Measurements from ENCODE around the gene CACNA1H. TPM values are rescaled to one million over a fixed set of nuclear protein-coding genes. Genes with fewer than 3 reads are reported as not detected.

Gene CACNA1H
- polyA plus RNA-seq, 1 experiment = 0.37 TPM

DNA sequence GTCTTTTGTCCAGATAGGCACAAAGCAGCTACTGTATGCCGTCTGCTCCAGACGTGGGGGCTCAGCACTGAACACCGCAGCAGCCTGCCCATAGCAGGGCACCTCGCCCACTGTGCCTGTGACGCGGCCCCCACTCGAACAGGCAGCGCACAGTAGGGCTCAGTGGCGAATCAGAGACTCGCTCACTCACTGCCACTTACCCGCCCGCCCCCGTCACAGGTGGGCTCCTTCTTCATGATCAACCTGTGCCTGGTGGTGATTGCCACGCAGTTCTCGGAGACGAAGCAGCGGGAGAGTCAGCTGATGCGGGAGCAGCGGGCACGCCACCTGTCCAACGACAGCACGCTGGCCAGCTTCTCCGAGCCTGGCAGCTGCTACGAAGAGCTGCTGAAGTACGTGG lies 48.5 kb downstream of the CACNA1H start:
- POLR2A ChIA-PET = no interaction called here
- Histone ChIP-seq H3K27me3 (ENCODE audit: control insufficient read depth, insufficient read depth, low read length) (no peaks in the 10 kb centered on the region), H3K36me3 (ENCODE audit: control insufficient read depth, insufficient read depth, low read length) (no peaks in the 10 kb centered on the region), H3K4me3 (ENCODE audit: low read depth, low read length) (no peak overlapping the region)
- no peak for DNase-seq (ENCODE audit: low read depth)
- CTCF ChIA-PET = no interaction called here
- TF ChIP-seq, protein P1, sequence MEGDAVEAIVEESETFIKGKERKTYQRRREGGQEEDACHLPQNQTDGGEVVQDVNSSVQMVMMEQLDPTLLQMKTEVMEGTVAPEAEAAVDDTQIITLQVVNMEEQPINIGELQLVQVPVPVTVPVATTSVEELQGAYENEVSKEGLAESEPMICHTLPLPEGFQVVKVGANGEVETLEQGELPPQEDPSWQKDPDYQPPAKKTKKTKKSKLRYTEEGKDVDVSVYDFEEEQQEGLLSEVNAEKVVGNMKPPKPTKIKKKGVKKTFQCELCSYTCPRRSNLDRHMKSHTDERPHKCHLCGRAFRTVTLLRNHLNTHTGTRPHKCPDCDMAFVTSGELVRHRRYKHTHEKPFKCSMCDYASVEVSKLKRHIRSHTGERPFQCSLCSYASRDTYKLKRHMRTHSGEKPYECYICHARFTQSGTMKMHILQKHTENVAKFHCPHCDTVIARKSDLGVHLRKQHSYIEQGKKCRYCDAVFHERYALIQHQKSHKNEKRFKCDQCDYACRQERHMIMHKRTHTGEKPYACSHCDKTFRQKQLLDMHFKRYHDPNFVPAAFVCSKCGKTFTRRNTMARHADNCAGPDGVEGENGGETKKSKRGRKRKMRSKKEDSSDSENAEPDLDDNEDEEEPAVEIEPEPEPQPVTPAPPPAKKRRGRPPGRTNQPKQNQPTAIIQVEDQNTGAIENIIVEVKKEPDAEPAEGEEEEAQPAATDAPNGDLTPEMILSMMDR (IDR thresholded peaks at IDR 0.05; ENCODE audit: insufficient read depth, low read depth, low read length) = no peak

DNA sequence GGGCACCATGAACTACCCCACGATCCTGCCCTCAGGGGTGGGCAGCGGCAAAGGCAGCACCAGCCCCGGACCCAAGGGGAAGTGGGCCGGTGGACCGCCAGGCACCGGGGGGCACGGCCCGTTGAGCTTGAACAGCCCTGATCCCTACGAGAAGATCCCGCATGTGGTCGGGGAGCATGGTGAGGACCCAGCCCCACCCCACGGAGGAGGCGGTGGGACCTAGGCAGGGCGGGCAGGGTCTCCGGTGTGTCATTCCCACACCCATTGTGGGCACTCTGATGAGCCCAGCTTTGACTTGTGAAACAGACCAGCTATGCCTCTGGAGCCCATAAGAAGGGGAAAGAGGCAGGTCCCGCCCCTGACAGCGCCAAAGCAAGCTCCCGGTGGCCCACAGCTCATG lies 49.4 kb downstream of the CACNA1H start:
- ChIA-PET POLR2A (no interaction called here), CTCF (no interaction called here)
- no peaks in the 10 kb centered on the region for H3K27me3 ChIP-seq (ENCODE audit: control insufficient read depth, insufficient read depth, low read length)
- no peak overlapping the region for H3K4me3 ChIP-seq (ENCODE audit: low read depth, low read length)
- TF ChIP-seq, protein P1 (IDR thresholded peaks at IDR 0.05; ENCODE audit: insufficient read depth, low read depth, low read length) = no peak
- no peaks in the 10 kb centered on the region for H3K36me3 ChIP-seq (ENCODE audit: control insufficient read depth, insufficient read depth, low read length)
- no peak for DNase-seq (ENCODE audit: low read depth)

DNA sequence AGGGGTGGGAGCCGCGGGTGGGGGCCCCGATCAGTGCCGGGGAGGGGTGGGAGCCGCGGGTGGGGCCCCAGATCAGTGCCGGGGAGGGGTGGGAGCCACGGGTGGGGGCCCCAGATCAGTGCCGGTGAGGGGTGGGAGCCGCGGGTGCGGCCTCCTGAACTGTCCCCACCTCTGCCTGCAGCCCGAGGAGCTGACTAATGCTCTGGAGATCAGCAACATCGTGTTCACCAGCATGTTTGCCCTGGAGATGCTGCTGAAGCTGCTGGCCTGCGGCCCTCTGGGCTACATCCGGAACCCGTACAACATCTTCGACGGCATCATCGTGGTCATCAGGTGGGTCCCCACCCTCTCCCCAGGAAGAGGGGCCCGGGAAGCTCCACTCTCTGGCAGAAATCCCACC lies 52.0 kb downstream of the CACNA1H start:
- no peak for DNase-seq (ENCODE audit: low read depth)
- Histone ChIP-seq H3K27me3 (ENCODE audit: control insufficient read depth, insufficient read depth, low read length) (no peaks in the 10 kb centered on the region), H3K36me3 (ENCODE audit: control insufficient read depth, insufficient read depth, low read length) (no peaks in the 10 kb centered on the region), H3K4me3 (ENCODE audit: low read depth, low read length) (no peak overlapping the region)
- POLR2A ChIA-PET = no interaction called here
- CTCF ChIA-PET = interaction anchor here (0.9 kb wide), 1 partner anchor 9 kb away, joined by 3 read pairs; no protein-coding TSS in a partner anchor
- TF ChIP-seq, protein P1 (IDR thresholded peaks at IDR 0.05; ENCODE audit: insufficient read depth, low read depth, low read length) = no peak

DNA sequence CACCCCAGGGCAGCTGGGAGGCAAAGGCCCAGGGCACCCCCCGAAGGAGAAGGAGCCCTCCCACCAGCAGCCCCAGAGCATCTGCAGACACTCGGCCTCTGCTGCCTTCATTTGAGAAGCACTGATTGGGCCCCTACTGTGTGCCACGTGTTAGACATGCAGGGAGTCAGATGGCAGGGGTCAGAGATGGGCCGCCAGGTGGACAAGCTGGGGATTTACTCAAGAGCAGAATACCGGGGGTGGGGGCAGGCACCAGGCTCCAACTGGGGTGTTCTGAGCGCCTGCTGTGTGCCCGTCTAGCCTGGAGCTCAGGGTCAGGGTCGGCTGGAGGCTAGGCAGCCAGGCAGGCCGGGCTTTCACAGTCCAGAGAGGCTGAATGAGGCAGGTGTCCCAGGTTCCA lies 53.4 kb downstream of the CACNA1H start:
- DNase-seq (ENCODE audit: low read depth) = no peak
- no peaks in the 10 kb centered on the region for H3K36me3 ChIP-seq (ENCODE audit: control insufficient read depth, insufficient read depth, low read length)
- CTCF ChIA-PET = interaction anchor here (0.7 to 1.4 kb wide), 3 partner anchors 13 to 494 kb away, joined by 3 to 4 read pairs (median 3); no protein-coding TSS in a partner anchor
- no peak overlapping the region for H3K4me3 ChIP-seq (ENCODE audit: low read depth, low read length)
- H3K27me3 ChIP-seq (ENCODE audit: control insufficient read depth, insufficient read depth, low read length) = no peaks in the 10 kb centered on the region
- TF ChIP-seq, protein P1 (IDR thresholded peaks at IDR 0.05; ENCODE audit: insufficient read depth, low read depth, low read length) = no peak
- POLR2A ChIA-PET = no interaction called here

DNA sequence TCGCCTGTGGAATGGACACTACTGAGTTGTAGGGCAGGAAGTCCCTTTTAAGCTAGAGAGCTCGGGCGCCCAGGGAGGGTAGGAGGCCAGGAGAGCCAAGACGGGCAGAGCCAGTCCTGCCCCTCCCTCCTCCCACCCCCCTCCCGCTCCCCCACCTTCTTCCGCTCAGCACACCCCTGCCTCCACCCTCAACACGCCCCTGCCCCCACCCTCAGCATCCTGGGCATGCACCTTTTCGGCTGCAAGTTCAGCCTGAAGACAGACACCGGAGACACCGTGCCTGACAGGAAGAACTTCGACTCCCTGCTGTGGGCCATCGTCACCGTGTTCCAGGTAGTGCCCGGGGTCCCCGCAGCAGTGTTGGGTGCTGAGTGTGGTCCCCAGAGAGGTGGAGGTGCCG lies 53.9 kb downstream of the CACNA1H start:
- Histone ChIP-seq H3K4me3 (ENCODE audit: low read depth, low read length) (no peak overlapping the region), H3K27me3 (ENCODE audit: control insufficient read depth, insufficient read depth, low read length) (no peaks in the 10 kb centered on the region), H3K36me3 (ENCODE audit: control insufficient read depth, insufficient read depth, low read length) (no peaks in the 10 kb centered on the region)
- CTCF ChIA-PET = interaction anchor here (1.2 kb wide), 1 partner anchor 61 kb away, joined by 3 read pairs; no protein-coding TSS in a partner anchor
- POLR2A ChIA-PET = no interaction called here
- TF ChIP-seq, protein P1 (IDR thresholded peaks at IDR 0.05; ENCODE audit: insufficient read depth, low read depth, low read length) = no peak
- no peak for DNase-seq (ENCODE audit: low read depth)
